ENCODE data around the gene TEX22.

DNA sequence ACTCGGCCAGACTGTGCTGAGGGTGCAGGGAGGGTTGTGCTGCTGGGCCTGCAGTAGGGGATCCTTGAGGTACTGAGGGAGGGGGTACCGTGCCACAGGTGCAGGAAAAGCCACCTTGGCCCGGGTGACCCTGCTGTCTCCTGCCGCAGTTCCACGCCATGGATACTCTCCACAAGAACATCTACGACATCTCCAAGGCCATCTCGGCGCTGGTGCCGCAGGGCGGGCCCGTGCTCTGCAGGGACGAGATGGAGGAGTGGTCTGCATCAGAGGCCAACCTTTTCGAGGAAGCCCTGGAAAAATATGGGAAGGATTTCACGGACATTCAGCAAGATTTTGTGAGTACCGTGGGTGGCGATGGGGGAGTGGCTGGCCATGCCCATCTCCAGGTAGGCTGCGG lies 62.3 kb downstream of the TEX22 start:
- TF ChIP-seq, protein P1, sequence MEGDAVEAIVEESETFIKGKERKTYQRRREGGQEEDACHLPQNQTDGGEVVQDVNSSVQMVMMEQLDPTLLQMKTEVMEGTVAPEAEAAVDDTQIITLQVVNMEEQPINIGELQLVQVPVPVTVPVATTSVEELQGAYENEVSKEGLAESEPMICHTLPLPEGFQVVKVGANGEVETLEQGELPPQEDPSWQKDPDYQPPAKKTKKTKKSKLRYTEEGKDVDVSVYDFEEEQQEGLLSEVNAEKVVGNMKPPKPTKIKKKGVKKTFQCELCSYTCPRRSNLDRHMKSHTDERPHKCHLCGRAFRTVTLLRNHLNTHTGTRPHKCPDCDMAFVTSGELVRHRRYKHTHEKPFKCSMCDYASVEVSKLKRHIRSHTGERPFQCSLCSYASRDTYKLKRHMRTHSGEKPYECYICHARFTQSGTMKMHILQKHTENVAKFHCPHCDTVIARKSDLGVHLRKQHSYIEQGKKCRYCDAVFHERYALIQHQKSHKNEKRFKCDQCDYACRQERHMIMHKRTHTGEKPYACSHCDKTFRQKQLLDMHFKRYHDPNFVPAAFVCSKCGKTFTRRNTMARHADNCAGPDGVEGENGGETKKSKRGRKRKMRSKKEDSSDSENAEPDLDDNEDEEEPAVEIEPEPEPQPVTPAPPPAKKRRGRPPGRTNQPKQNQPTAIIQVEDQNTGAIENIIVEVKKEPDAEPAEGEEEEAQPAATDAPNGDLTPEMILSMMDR (IDR thresholded peaks at IDR 0.05) = no peak
- TF ChIP-seq POLR2A (IDR thresholded peaks at IDR 0.05) = no peak
